ENCODE data around the gene GRAMD1B. TPM values are rescaled to one million over a fixed set of nuclear protein-coding genes. Genes with fewer than 3 reads are reported as not detected.

Gene GRAMD1B
- total RNA-seq, 2 experiments from 2014 or later: 30.3 to 36.2 TPM

- H3K27ac Mint-ChIP-seq: no peak overlapping the region
- H3K4me3 Mint-ChIP-seq: no peak overlapping the region
- POLR2A ChIA-PET: no interaction called here
- ATAC-seq (ENCODE audit: low read depth): no peak
- H3K4me1 Mint-ChIP-seq: peaks cover 2% of the 10 kb centered on the region
- H3K36me3 Mint-ChIP-seq: no peaks in the 10 kb centered on the region
- H3K27me3 Mint-ChIP-seq: peaks cover 3% of the 10 kb centered on the region
- no peak for DNase-seq
- H3K9me3 Mint-ChIP-seq: no peaks in the 10 kb centered on the region
These were observed 244.2 kb downstream of the GRAMD1B start for GRCh38 chr11:123674297-123674696.

Small RNAs within 50 kb of the gene (microRNA-seq; reads per million reads assigned to microRNA genes)
- gene MIR4493: not detected

Other genes starting within 250 kb of the GRAMD1B start
- under 1 TPM; 0.25 to 0.31 TPM for gene CLMP, start 235.0 kb upstream of the GRAMD1B start, total RNA-seq
- not detected for gene SCN3B, start 224.4 kb downstream of the GRAMD1B start, total RNA-seq